Natural killer cell (primary cell): Measurements from ENCODE around the gene SRPX2. TPM values are rescaled to one million over a fixed set of nuclear protein-coding genes. Genes with fewer than 3 reads are reported as not detected.

Source experiments
- total RNA-seq, 4 donors: library from RNA; stranded (reverse); fragments of 120-200 nt in 1 of 4; gene quantifications; one replicate each; pipeline versions ENCODE4 v1.2.3 to v1.2.4, GENCODE V29; 2013 to 2022

The SRPX2 gene
- total RNA-seq, 3 donors from 2014 or later (not counting 1 experiment from before 2014, with no cell fraction given) = not detected

Other genes with a start within 250 kb of the SRPX2 start
- not detected for gene PCDH19, start 233.9 kb upstream of the SRPX2 start, total RNA-seq
- not detected for gene TNMD, start 59.3 kb upstream of the SRPX2 start, total RNA-seq
- gene TSPAN6, start 7.4 kb upstream of the SRPX2 start, total RNA-seq = not detected
- gene SYTL4, start 87.9 kb downstream of the SRPX2 start, total RNA-seq = under 1 TPM in 2 of 3 donors, not detected in 1; 0.30 to 0.85 TPM
- gene CSTF2, start 176.2 kb downstream of the SRPX2 start, total RNA-seq = 1 to 10 TPM; 6.6 to 9.5 (median 8.3) TPM
- gene NOX1, start 230.2 kb downstream of the SRPX2 start, total RNA-seq = not detected